ENCODE measurements around the gene LPCAT3.

DNA sequence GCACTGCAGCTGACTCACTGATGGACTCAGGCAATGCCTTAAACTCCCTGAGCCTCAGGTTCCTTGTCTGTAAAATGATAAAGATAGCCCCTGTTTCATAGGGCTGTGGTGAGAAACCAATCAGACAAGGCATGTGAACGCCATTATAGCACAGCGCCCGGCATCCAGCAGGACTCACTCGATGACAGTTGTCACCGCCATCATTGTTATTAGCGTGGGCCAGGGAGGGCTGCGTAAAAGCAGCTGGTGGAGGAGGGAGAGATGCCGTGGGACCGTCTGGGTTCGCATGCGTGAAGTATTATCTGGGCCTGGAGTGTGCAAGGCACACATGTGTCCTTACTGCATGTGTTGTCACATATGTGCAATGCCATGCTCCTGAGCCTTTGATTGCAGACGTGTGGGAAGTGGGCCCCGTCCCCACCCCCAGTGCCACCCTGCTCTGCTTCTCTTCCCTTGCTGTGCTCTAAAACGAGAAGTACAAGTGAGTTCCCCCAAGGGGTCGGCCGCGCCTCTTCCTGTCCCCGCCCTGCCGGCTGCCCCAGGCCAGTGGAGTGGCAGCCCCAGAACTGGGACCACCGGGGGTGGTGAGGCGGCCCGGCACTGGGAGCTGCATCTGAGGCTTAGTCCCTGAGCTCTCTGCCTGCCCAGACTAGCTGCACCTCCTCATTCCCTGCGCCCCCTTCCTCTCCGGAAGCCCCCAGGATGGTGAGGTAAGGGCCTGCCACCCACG is 67.3 kb downstream of the LPCAT3 start, which contains the start of gene PTPN6:
- TF ChIP-seq, protein P1, sequence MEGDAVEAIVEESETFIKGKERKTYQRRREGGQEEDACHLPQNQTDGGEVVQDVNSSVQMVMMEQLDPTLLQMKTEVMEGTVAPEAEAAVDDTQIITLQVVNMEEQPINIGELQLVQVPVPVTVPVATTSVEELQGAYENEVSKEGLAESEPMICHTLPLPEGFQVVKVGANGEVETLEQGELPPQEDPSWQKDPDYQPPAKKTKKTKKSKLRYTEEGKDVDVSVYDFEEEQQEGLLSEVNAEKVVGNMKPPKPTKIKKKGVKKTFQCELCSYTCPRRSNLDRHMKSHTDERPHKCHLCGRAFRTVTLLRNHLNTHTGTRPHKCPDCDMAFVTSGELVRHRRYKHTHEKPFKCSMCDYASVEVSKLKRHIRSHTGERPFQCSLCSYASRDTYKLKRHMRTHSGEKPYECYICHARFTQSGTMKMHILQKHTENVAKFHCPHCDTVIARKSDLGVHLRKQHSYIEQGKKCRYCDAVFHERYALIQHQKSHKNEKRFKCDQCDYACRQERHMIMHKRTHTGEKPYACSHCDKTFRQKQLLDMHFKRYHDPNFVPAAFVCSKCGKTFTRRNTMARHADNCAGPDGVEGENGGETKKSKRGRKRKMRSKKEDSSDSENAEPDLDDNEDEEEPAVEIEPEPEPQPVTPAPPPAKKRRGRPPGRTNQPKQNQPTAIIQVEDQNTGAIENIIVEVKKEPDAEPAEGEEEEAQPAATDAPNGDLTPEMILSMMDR (IDR thresholded peaks at IDR 0.05; ENCODE audit: low read depth, low read length): no peak
- TF ChIP-seq POLR2A (IDR thresholded peaks at IDR 0.05; ENCODE audit: extremely low read depth, insufficient read length) (peak; percentile 80), MYC (IDR thresholded peaks at IDR 0.05; ENCODE audit: low read depth, low read length) (peak; percentile 69)
